Stimulated activated CD4-positive, alpha-beta T cell treated with anti-CD3 and anti-CD28 coated beads, TNF-alpha, amount 100 ng/mL, for 48 hours (primary cell): ENCODE data around the gene NDUFB11.
A peak's percentile ranks its signal among the peaks of the same experiment; 100 is the strongest.
"Not testable (repeated sequence)": the region's sequence is repeated elsewhere in the genome, so short reads cannot be mapped to it uniquely, and the experiment has no call there.

Experiments used
- DNase-seq, 3 donors: peaks; one replicate each; pipeline ENCODE4 v3.0.0-alpha.2; 2020; ENCODE audit warnings: low read depth in 3 of 3

The NDUFB11 gene

GRCh38 chrX:47146121-47146935 is 1.8 kb upstream of the NDUFB11 start:
- no peak for DNase-seq

DNA sequence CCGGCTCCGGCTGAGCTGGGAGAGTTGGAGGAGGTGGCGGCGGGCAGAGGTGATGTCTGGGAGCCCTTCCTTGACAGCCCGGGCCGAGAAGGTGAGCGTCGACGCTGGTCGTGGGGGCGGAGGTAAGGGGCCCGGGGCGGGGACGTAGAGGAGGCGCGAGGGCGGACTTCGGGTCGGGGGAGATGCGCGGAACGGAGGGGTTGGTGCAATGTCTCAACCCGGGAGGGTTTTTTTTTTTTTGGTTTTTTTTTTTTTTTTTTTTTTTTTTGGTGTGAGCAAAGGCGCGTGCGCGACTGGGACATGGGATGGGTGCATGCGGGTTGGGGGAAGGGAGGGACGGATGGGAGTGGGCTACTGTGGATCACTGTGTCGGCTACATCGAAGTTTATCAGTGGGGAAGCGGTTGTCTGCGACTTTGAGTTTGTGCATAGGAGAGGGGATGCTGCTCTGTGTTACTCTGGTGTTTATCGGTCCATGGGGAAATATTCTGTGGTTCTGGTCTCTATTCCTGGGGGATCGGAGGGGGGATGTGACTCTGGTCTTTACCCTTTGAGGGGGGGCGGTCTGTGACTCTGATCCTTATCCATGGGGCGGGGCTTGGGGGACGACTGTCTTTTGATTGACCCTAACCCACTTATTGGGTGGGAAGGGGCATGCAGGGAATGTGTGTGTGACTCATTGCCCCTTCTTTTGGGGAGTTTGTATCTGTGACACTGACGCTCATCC is 1.1 kb upstream of the NDUFB11 start:
- no peak for DNase-seq

DNA sequence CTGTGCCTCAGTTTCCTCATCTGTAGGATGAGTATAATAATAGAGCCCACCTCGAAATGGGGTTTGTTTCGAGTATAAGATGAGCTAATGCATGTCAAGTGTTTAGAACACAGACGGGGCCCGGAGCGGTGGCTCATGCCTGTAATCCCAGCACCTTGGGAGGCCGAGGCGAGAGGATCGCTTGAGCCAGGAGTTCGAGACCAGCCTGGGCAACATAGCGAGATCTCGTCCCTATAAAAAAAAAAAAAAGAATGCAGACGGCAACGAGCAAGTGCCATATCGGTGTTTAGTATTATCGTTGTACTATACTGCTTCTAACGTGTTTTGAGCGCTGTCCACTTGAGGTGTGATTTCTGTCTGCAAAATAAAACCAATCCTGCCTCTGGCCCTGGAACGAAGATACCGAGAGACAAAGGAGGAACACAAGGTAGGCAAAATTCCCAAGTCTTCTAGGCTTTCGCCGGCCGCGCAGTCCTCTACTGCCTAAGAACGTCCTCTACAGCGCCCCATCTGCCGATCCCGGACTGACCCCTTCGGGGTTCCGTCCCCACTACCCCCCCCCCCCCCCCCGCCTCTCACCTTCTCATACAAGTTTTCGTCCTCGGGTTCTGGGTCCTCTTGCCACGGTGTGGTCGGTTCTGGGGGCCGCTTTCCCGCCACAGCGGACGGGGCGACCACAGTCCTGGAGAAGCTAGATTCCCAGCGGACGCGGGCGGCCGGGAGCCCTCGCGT is 442 bp downstream of the NDUFB11 start:
- DNase-seq, result no peak

GRCh38 chrX:47138171-47138570 is 6.3 kb downstream of the NDUFB11 start:
- DNase-seq, result no peak

- not testable (repeated sequence) for DNase-seq
Observed at GRCh38 chrX:47135650-47136049, 8.9 kb downstream of the NDUFB11 start.

DNA sequence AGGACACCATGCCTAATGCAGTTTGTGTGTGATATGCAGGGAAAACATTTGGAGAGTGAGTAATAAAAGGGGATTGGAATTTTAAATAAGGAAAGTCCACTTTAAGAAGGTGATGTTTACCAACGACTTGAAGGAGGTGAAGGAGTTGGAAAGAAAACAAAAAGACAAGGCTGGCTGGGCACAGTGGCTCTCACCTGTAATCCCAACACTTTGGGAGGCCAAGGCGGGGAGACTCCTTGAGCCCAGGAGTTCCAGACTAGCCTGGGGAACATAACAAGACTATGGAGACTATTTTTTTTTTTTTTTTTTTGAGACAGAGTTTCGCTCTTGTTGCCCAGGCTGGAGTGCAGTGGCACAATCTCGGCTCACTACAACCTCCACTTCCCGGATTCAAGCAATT is 11.0 kb downstream of the NDUFB11 start:
- DNase-seq, result no peak

DNA sequence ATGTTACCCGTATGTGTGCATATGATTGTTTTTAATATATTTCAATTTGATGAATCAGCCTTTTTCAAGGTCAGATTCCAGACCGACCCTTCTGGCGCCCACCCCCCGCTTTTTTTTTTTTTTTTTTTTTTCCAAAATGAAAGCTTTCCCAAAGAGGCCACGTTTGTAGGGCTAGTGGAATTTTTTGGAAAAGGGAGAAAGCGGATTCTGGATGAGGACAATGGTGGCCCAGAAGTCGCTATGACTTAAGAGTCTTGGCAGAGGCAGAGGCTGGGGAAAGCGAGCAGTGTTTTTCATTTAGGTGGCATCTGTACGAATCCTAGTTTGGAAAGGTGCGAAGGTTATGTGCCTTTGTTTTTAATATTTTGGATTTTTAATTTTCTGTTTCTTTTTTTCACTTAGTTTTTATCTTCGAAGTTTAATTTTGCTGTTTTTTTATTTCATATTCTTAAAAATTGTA is 14.6 kb downstream of the NDUFB11 start:
- DNase-seq, result no peak

DNA sequence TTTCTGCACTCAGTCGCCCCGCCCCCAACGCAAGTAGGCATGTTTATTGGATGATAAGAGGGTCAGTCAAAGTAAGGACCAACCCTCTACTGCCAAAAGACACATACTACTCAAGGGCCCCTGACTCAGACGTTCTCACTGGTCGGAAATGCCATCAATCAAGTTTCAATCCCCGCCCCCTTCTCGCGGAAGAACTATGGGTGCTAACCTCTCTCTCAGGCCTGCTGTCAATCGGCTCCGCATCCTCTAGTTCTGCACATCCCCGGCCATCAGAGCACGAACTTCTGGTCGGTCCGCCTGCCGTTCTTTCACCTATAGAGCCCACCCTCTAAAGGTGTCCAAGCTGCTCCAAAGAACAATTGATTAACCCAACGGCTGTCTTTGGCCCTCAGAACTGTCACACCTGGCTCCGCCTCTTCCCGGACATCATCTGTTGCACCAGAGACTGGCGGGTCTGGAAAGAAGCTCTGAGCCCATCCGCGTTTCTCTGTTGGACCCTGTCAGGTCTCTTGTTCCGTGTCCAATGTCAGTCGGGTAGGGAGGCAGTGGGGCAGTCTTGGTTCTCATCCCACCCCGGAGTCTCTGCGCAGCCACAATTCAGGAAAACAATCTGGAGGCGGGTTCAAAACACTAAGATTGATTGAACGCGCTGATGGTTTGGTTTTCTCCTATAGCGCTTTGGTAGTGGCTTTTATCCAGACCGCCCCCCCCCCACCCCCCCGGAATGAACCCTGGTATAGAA is 15.2 kb downstream of the NDUFB11 start:
- peak; percentile 69 to 83 (median 74) for DNase-seq

DNA sequence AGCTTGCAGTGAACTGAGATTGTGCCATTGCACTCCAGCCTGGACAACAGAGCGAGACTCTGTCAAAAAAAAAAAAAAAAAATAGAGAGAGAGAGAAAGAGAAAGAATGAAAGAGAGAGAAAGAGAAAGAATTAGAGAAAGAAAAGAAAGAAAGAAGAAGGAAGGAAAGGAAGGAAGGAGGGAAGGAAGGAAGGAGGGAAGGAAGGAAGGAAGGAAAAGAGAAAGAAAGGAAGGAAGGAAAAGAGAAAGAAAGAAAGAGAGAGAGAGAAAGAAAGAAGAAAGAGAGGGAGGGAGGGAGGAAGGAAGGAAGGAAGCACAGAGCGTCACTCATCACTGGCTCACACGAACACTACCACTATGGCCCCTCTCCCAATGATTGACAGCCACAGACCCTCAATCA is 20.0 kb downstream of the NDUFB11 start:
- not testable (repeated sequence) for DNase-seq

DNA sequence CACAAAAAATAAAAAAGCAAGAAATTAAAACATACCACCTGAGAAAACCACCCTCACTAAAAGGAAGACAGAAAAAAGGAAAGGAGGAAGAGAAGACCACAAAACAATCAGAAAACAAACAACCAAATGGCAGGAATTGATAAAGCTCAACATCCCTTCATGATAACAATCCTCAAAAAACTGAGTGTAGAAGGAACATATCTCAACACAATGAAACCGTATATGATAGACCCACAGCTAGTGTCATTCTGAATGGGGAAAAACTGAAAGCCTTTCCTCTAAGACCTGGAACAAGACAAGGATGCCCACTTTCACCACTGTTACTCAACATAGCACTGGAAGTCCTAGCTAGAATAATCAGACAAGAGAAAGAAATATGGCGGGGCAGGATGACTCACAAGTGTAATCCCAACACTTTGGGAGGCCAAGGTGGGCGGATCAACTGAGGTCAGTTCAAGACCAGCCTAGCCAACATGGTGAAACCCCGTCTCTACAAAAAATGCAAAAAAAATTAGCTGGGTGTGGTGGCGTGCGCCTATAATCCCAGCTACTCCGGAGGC is 27.9 kb downstream of the NDUFB11 start:
- DNase-seq, result not testable (repeated sequence)

DNA sequence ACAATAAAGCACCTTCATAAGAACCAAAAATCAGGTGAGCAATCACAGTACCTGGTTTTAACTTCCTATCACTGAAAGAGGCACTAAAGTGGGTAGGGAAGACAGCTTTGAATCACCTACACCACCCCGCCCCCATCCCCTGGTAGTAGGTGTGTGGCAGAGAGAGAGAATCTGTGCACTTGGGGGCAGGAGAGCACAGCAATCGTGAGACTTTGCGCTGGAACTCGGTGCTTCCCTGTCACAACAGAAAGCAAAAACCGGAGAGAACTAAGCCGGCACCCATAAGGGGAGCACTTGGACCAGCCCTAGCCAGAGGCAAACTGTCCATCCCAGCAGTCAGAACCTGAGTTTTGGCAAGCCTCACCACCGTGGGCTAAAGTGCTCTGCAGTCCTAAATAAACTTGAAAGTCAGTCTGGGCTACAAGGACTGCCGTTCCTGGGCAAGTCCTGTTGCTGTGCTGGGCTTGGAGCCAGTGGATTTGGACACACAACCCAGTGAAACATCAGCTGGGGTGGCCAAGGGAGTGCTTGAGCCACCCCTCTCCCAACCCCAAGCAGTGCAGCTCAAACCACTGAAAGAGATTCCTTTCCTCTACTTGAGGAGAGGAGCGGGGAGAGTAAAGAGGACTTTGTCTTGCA is 32.1 kb downstream of the NDUFB11 start:
- DNase-seq, result no peak

GRCh38 chrX:47110936-47111615 is 33.4 kb downstream of the NDUFB11 start:
- DNase-seq, result not testable (repeated sequence)

GRCh38 chrX:47101206-47101605 is 43.3 kb downstream of the NDUFB11 start:
- DNase-seq, result no peak

DNA sequence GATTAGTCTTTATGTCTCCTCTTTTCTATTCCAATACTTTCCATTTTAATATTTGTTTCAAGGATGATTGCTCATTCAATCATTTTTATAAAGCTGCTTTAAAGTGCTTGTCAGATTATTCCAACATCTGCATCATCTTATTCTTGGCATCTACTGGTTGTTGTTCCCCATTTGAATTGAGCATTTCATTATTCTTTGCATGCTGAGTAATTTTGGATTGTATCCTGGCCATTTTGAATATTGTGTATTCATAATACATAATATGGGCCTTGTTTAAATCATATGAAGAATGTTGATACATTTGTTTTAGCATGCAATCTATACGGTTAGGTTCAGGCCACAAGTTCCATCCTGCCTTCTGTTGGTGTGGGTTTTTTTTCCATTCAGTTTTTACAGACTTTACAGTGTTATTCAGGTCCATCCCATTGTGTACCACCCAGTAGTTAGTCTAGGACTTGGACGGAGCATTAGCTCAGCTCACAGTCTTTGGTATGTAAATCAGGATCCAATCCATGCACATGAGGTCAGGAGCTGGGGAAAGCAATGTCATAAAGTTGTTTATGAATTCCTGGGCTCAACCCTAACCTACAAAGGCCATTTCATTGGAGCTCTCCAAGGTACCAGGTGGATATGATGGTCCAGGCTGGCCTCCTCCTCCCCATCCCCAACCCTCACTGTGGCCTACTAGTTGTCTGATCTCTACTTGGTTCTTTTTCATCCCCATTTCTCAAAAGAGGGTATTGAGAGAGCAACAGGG is 46.0 kb downstream of the NDUFB11 start:
- no peak for DNase-seq

DNA sequence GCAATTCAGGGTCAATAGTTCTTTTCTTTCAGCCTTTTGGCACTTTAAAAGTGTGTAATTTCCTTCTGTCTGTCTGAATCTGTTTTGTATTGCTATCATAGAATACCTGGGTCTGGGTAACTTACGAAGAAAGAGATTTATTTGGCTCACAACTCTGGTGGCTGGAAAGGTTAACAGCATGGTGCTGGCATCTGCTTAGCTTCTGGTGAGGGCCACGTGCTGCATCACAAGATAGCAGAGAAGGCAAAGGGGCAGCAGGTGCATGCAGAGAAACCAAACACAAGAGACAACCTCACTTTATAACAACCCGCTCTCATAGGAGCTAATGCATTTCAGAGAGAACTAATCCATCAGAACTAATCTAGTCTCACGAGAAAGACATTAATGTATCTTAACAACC is 47.5 kb downstream of the NDUFB11 start:
- no peak for DNase-seq

GRCh38 chrX:47093860-47094259 is 50.6 kb downstream of the NDUFB11 start:
- no peak for DNase-seq

DNA sequence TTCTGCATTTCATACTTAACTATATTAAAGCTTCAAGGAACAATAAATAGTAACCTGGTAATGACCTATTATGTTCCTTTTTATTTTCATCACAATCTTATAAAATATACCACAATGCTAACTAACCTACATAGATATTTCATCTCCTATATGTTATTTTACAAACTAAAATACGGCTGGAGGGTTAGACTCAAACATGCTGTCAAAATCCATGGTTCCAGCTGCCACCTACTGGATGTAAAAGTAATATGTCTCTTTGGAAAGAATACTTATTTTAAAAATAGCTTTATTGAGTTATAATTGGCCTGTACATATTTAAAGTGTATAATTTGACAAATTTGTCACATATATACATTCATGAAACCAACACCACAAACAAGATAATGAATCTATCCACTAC is 51.3 kb downstream of the NDUFB11 start:
- no peak for DNase-seq
